Kidney (tissue), 14 donors: ENCODE results near the gene DDX5. TPM values are rescaled to one million over a fixed set of nuclear protein-coding genes. Genes with fewer than 3 reads are reported as not detected.

Source experiments
- DNase-seq, 5 donors: peaks; one replicate each; pipeline ENCODE4 v3.0.0-alpha.2; 2013 to 2020
- FAIRE-seq: peaks from 2 replicates; lab custom pipeline; 2012; peaks lifted over from hg19 to GRCh38; lab: Jason Lieb, UNC
- H3K27ac ChIP-seq, 2 donors: one replicate each; pipeline ENCODE4 v1.7.0; 2013; ENCODE audit warnings: low read depth in 2 of 2, low read length in 2 of 2, inconsistent platforms in 1 of 2
- H3K27me3 ChIP-seq: one replicate; pipeline ENCODE4 v1.7.1; 2013; ENCODE audit warnings: low read length, inconsistent platforms; ENCODE audit not compliant: control insufficient read depth, insufficient read depth
- H3K36me3 ChIP-seq, 3 donors: one replicate each; pipeline versions ENCODE4 v1.7.0 to v1.7.1; 2013; ENCODE audit warnings: low read length in 3 of 3, control low read depth in 1 of 3, inconsistent platforms in 1 of 3; ENCODE audit not compliant: insufficient read depth in 3 of 3, control insufficient read depth in 2 of 3
- H3K4me1 ChIP-seq, 3 donors: one replicate each; pipeline versions ENCODE4 v1.7.0 to v1.7.1; 2013; ENCODE audit warnings: low read length in 3 of 3, inconsistent platforms in 1 of 3, low read depth in 1 of 3; ENCODE audit not compliant: control insufficient read depth in 2 of 3, insufficient read depth in 2 of 3
- H3K4me3 ChIP-seq, 3 donors: one replicate each; pipeline versions ENCODE4 v1.7.0 to v1.8.1; 2013; ENCODE audit warnings: low read length in 3 of 3, control low read depth in 1 of 3, inconsistent platforms in 1 of 3
- H3K9ac ChIP-seq, 3 donors: one replicate each; pipeline versions ENCODE4 v1.7.0 to v1.7.1; 2013; ENCODE audit warnings: low read length in 3 of 3, control low read depth in 1 of 3, inconsistent platforms in 1 of 3
- H3K9me3 ChIP-seq, 3 donors: one replicate each; pipeline versions ENCODE4 v1.7.0 to v1.7.1; 2013; ENCODE audit warnings: low read length in 3 of 3, control low read depth in 1 of 3, inconsistent platforms in 1 of 3; ENCODE audit not compliant: control insufficient read depth in 2 of 3, insufficient read depth in 1 of 3
- CTCF ChIP-seq: IDR thresholded peaks from 3 replicates; pipeline ENCODE4 v1.5.1; 2012; ENCODE audit warnings: mild to moderate bottlenecking, moderate library complexity, borderline replicate concordance; ENCODE audit not compliant: insufficient read depth; ENCODE audit errors: extremely low read depth
- intact Hi-C: fragments of 100-400 bp; cut with DNase I; formaldehyde crosslinking; loops from one replicate; pipeline ENCODE4 v1.11.1; 2022
- polyA plus RNA-seq: library from polyadenylated mRNA; stranded (reverse); fragments of 350-450 nt; fragmentation: Illumina TruSeq; extraction: RNeasy Lipid Tissue Mini Kit (QIAGEN cat#74804); gene quantifications from one replicate; pipeline ENCODE4 v1.2.3, GENCODE V29; 2014; ENCODE audit warnings: low read depth, low replicate concordance; ENCODE audit not compliant: insufficient read depth
- total RNA-seq: library from RNA; stranded (reverse); fragmentation: NEBNext Ultra II Directional; extraction: Animal tissue kit (Norgen Biotek cat#: 25700); gene quantifications from one replicate; pipeline ENCODE4 v1.2.1, GENCODE V29; 2021
- donor health status: control.
- donor health status: control.
- donor health status: control.
- donor health status: control.
- donor health status: control.
- donor health status: DM: yes; HTN: yes; CAD: no.
- donor health status: Normal renal cell carcinoma (clear cell type).

DDX5 gene
- total and polyA plus RNA-seq, 2 donors from 2014 or later = 343 to 769 TPM

- H3K27me3 ChIP-seq = no peaks in the 10 kb centered on the region
- H3K36me3 ChIP-seq = peaks cover 0 to 27% (median 5%) of the 10 kb centered on the region in 3 donors
- no peak for DNase-seq
- no peaks in the 10 kb centered on the region for H3K9me3 ChIP-seq
- intact Hi-C loops = no loop called here
- H3K4me3 ChIP-seq = no peak overlapping the region
- no peak overlapping the region for H3K9ac ChIP-seq
- no peak for FAIRE-seq
- no peak for TF ChIP-seq CTCF
- no peaks in the 10 kb centered on the region for H3K4me1 ChIP-seq
- no peak overlapping the region for H3K27ac ChIP-seq
These were observed 48.0 kb upstream of the DDX5 start for GRCh38 chr17:64554028-64554637.

GRCh38 chr17:64551461-64551860 lies 45.4 kb upstream of the DDX5 start:
- FAIRE-seq = no peak

GRCh38 chr17:64547319-64547718 lies 41.2 kb upstream of the DDX5 start:
- Histone ChIP-seq H3K27ac (no peak overlapping the region), H3K27me3 (no peaks in the 10 kb centered on the region), H3K4me1 (no peaks in the 10 kb centered on the region), H3K36me3 (peaks cover 2 to 20% (median 14%) of the 10 kb centered on the region in 3 donors), H3K9me3 (no peaks in the 10 kb centered on the region), H3K4me3 (no peak overlapping the region), H3K9ac (no peak overlapping the region)
- intact Hi-C loops = no loop called here
- TF ChIP-seq CTCF = no peak
- no peak for FAIRE-seq
- DNase-seq = no peak

More at GRCh38 chr17:64551461-64551860, 45.4 kb upstream of the DDX5 start:
- intact Hi-C loops = no loop called here
- TF ChIP-seq CTCF = no peak
- no peaks in the 10 kb centered on the region for H3K9me3 ChIP-seq
- no peaks in the 10 kb centered on the region for H3K4me1 ChIP-seq
- no peak overlapping the region for H3K27ac ChIP-seq
- peaks cover 5 to 28% (median 7%) of the 10 kb centered on the region in 3 donors for H3K36me3 ChIP-seq
- no peak overlapping the region for H3K9ac ChIP-seq
- DNase-seq = no peak
- no peak overlapping the region for H3K4me3 ChIP-seq
- H3K27me3 ChIP-seq = no peaks in the 10 kb centered on the region
